ENCODE measurements around the gene CNR1.

CNR1 gene

DNA sequence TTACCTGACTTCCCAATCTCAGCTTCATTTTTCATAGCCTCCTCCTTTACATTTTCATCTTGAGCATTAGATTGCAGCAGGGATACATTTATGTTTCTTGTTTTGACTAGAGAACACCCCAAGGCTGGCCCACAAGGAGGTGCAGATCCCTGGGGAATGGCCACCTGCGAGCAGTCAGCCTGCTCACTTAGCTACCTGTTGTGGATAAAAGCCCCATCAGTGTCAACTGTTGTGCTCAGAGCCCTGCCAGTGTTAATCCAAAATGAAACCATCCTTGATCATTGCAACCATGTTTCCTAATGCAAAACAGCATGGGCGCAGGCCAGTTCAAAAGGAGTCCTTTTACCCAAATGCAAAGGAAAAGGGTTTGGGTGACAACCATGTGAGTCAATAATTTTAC lies 50.8 kb downstream of the CNR1 start:
- H3K4me3 ChIP-seq (ENCODE audit: low read length): no peak overlapping the region
- TF ChIP-seq, protein P1, sequence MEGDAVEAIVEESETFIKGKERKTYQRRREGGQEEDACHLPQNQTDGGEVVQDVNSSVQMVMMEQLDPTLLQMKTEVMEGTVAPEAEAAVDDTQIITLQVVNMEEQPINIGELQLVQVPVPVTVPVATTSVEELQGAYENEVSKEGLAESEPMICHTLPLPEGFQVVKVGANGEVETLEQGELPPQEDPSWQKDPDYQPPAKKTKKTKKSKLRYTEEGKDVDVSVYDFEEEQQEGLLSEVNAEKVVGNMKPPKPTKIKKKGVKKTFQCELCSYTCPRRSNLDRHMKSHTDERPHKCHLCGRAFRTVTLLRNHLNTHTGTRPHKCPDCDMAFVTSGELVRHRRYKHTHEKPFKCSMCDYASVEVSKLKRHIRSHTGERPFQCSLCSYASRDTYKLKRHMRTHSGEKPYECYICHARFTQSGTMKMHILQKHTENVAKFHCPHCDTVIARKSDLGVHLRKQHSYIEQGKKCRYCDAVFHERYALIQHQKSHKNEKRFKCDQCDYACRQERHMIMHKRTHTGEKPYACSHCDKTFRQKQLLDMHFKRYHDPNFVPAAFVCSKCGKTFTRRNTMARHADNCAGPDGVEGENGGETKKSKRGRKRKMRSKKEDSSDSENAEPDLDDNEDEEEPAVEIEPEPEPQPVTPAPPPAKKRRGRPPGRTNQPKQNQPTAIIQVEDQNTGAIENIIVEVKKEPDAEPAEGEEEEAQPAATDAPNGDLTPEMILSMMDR (conservative IDR thresholded peaks at IDR 0.05; ENCODE audit: low read length): no peak
- DNase-seq (ENCODE audit: low read depth): no peak

DNA sequence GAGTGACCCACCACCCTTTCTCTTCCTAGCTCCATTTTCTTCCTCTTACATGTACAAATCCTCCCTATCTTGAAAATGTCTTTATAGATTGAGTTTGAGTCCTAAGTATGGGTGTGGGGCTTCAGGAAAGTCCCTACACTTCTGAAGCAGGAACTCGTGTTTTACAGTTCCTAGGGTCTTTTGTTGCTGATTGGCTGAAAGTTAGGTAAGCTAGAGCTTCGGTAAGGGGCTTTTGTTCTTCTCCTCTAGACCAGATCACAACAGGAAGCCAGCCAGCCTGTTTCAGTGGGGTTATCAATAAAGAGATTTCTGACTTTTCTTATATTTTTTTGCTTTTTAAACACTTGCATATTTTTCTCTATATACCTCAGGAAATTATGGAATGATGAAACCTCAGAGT lies 51.3 kb downstream of the CNR1 start:
- DNase-seq (ENCODE audit: low read depth): no peak
- TF ChIP-seq, protein P1 (conservative IDR thresholded peaks at IDR 0.05; ENCODE audit: low read length): no peak
- no peak overlapping the region for H3K4me3 ChIP-seq (ENCODE audit: low read length)

DNA sequence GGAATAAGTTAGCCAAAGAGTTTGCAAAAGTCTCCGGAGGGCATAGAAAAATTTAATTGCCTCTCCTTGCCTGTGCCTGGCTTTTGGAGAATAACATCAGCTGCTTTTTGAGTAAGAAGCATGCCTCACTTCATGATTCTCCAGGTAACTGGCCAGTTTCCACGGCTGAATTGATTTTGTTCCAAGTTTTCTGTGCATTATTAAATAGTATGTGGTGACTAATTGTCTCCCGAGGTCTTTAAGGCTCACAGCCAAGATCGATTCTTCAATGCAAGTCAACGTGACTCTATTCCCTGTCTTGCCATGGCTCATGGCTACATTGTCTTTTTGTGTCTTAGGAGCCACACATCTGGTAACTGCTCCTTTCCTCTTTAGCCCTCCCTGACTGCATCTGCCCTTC lies 54.2 kb downstream of the CNR1 start:
- DNase-seq (ENCODE audit: low read depth): no peak
- TF ChIP-seq, protein P1 (conservative IDR thresholded peaks at IDR 0.05; ENCODE audit: low read length): no peak
- H3K4me3 ChIP-seq (ENCODE audit: low read length): no peak overlapping the region

DNA sequence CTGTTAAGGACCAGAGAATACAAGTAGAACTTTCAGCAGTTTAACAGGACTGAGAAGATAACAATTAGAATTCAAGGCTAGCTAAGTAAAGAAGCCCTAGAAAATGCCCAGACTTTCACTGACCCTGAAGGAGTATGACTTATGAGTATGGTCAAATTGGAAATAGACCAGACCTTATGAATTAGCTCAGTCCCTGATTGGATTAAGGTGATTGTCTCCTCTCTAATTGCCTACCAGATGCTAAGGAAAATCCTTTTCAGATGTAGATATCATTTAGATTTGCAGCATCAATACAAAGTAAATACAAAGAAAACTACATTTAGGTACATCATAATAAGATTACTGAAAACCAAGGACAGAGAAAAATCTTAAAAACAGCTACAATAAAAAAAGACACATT lies 58.9 kb downstream of the CNR1 start:
- no peak for DNase-seq (ENCODE audit: low read depth)
- TF ChIP-seq, protein P1 (conservative IDR thresholded peaks at IDR 0.05; ENCODE audit: low read length): no peak
- no peak overlapping the region for H3K4me3 ChIP-seq (ENCODE audit: low read length)

DNA sequence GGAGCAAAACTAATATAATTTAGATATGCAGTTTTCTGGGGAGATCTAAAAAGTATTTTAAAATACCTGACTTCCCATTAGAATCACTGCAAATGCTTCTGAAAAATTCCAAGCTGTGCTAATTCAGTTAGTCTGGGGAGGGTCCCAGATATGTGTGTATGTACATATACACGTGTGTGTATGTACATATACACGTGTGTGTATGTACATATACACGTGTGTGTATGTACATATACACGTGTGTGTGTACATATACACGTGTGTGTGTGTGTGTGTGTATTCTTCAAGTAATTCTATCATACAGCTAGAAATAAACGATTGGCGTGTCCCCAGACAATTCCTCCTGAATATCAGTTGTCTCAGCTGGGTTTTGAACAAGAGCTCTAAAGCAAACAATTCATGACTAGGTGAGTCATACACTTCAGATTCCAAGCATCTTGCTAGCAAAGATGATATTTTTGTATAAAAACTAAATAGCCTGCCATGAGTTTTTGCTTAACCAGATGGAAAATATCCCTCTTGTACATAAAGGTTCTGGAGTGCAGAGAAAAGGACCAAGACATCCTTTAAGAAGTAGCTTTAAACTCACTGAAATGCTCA lies 60.3 kb downstream of the CNR1 start:
- no peak for DNase-seq (ENCODE audit: low read depth)
- no peak overlapping the region for H3K4me3 ChIP-seq (ENCODE audit: low read length)
- TF ChIP-seq, protein P1 (conservative IDR thresholded peaks at IDR 0.05; ENCODE audit: low read length): no peak
